ENCODE measurements around the gene ADD3.

Gene ADD3

DNA sequence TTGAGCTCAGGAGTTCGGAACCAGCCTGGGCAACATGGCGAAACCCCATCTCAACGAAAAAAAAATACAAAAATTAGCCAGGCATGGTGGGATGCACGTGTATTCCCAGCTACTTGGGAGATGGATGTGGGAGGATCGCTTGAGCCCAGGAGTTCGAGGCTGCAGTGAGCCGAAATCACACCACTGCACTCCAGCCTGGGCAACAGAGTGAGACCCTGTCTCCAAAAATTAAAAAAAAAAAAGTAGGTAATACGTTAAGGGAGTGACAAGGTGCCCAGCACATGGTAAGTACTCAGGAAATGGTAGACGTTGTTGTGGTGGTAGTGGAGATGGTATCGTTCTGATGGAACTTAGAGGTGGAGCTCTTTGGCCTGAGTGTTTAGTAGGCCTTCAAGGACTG, 43.5 kb upstream of the ADD3 start:
- TF ChIP-seq, protein P1, sequence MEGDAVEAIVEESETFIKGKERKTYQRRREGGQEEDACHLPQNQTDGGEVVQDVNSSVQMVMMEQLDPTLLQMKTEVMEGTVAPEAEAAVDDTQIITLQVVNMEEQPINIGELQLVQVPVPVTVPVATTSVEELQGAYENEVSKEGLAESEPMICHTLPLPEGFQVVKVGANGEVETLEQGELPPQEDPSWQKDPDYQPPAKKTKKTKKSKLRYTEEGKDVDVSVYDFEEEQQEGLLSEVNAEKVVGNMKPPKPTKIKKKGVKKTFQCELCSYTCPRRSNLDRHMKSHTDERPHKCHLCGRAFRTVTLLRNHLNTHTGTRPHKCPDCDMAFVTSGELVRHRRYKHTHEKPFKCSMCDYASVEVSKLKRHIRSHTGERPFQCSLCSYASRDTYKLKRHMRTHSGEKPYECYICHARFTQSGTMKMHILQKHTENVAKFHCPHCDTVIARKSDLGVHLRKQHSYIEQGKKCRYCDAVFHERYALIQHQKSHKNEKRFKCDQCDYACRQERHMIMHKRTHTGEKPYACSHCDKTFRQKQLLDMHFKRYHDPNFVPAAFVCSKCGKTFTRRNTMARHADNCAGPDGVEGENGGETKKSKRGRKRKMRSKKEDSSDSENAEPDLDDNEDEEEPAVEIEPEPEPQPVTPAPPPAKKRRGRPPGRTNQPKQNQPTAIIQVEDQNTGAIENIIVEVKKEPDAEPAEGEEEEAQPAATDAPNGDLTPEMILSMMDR (IDR thresholded peaks at IDR 0.05) = no peak

DNA sequence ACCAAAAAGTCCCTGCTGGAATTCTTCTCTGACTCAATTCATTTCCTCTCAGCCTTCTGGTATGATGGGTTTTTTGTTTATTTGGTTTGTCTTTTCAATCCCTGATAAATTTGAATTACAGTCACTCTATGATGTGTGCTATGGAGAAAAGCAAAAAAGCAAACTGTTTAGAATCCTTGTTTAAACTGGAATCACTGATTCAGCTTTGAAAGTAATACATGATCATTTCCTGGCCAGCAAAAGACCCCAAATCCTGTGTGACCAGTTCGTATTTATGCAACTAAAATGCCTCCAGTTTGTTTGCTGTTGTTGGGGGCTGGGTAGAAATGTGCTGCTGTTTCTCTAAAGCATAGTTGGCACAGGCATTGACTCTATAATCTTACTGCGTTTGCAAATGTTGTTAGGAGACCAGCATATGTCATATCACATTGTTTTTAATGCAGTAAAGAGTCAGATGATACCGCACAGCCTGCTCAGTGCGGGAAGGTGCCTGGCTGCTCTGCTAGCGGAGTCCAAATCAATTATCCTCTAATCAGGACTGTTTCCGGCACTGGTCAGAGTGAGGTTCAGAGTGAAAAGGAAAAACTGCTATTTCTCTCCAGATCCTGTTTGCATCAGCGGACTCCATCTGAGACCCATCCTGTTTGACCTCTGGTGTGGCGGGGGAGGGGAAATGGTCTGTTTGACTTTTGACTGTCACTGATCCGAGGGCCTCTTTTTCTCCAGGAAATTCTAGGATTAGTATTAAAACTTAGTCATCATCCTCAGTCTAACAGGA, 40.6 kb upstream of the ADD3 start:
- TF ChIP-seq, protein P1 (IDR thresholded peaks at IDR 0.05) = no peak

DNA sequence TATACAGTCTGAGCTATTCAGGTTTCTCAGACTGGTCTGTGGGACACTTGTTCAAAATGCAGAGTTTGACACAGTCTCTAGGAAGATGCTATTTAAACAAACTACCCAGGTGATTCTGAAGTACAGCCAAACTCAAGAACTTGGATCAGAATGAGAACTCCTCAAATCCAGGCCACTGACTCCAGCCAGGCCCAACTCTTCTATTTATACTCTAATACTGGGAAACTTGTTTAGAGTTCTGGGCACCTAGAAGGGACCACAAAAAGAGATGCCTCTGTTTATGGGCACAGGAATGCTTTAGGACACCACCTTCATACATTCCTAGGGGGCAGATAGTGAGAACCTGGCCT, 40.1 kb upstream of the ADD3 start:
- TF ChIP-seq, protein P1 (IDR thresholded peaks at IDR 0.05) = no peak

DNA sequence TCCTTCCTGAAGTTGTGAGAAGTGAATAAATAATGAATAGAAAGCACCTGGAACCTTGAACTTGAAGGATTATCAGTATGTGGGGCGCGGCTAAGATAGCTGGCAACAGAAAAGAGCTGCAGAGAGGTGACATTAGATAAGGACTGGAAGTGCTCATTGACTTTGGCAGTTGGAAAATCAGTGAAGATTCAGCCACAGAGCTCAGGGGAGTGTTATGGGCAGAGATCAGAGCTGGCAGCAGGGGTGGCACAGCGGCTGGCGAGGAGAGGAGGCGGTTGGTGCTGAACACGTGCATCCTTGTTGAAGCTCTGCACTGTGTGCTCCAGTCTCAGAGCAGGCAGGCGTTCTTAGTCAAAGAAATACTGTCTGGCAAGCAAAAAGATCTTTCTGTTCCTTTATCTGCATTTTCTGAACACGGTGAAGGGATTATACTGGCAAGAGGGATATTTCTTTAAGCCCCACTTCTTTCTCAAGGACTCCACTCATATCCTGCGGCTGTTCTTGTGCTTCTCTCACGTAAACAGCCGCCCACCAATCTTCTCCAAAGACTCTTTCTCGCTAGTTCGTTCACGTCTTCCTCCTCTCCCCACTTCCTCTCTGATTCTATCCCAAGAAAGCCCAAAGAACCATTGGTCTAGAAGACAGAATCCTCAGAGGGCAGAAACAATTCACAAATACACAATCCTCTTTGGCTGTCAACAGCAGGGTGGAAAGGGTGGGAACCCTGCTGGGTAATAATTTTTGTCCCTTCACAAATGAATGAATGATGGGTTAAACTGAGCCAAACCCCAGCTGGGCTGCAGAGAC, 38.6 kb upstream of the ADD3 start:
- TF ChIP-seq, protein P1 (IDR thresholded peaks at IDR 0.05) = no peak

DNA sequence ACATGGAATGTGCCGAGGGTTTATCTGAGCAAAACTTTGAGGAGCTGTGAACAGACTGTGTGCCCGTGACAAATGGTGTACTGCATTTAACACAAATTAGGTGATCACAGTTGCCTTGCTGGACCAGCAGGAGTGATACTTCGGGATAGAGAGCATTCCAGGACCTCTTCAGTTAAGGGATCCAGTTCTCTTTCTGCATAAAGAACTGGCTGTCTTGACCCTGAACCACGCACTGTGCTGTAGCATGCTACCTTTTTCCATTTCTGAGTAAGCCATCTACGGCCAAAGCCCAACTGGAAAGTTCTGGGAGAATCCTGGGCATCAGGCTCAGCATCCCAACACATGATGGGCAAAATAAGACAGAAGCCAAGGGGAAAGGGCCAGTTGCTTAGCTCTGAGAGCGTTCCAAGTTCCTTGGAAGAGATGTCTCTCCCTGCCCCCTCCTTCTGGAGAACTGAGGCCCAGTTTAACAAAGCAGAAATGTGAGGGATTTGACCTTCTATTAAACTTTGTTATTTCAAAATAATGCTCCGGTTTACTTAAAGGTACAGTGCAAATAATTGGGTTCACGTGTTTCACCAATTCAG, 37.9 kb upstream of the ADD3 start:
- TF ChIP-seq, protein P1 (IDR thresholded peaks at IDR 0.05) = no peak

DNA sequence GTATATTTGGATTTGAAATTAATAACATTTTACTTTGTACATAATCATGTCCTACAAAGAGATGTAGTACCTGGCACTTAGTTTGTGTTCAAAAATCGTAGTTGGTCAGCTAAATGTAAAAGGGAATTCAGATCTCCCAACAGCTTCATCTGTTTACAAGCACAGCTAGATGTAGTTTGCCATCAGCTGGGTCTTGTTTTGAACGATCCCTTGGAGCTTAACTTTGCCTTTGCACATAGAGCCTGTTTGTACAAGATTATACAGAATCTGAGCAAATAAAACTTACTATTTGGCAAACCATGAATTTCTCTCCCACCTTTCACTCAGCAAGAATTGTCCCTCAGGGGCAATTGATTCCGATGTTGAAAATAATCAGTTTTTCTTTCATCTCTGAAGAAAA, 36.1 kb upstream of the ADD3 start:
- TF ChIP-seq, protein P1 (IDR thresholded peaks at IDR 0.05) = no peak

DNA sequence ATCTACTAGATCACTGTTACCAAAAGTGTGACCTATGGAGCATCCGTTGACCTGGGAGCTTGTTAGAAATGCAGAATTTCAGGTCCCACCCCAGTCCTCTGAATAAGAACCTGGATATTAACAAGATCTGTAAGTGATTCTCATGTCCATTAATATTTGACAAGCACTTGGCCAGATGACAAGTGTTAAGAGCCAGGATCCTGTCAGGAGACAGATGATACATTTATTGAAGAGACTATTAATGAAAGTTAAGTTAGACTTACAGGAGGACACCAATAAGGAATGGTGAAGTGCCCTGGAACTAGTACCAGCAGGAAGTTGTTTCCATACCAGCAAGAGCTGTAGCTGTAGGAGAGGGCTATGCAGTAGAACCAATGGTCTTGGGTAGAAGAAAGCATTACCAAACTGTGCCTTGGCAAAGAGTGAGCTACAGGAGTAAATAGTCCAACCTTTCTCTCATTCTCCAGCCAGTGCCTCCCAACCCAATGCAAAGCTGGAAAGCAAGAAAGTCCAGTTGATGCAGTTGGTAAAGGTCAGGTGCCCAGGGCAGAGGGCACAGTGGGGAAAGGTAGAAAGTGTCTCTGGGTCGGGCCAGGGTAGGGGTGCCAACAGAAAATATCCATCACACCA, 35.3 kb upstream of the ADD3 start:
- TF ChIP-seq, protein P1 (IDR thresholded peaks at IDR 0.05) = no peak

Measured in LNCAP (cell line).